Hepatocyte (in vitro differentiated cells): ENCODE measurements around the gene MCRIP2.

Experiments
- CTCF ChIP-seq: fragments of 200-600 bp; sonication (generic); IDR thresholded peaks from 2 replicates; pipeline ENCODE4 v1.5.1; 2016; ENCODE audit warnings: antibody characterized with exemption, mild to moderate bottlenecking; ENCODE audit not compliant: poor library complexity
- EZH2 ChIP-seq: fragments of 200-600 bp; sonication (generic); IDR thresholded peaks from 2 replicates; pipeline ENCODE4 v1.6.1; 2016; ENCODE audit warnings: antibody characterized with exemption, mild to moderate bottlenecking, borderline replicate concordance

GRCh38 chr16:645852-646678, 4.4 kb downstream of the MCRIP2 start:
- no peak for TF ChIP-seq CTCF
- TF ChIP-seq EZH2, result no peak
